ENCODE measurements around the gene EPHX1.

- TF ChIP-seq POLR2A (IDR thresholded peaks at IDR 0.05; ENCODE audit: extremely low read depth, insufficient read length), result no peak
- TF ChIP-seq, protein P1, sequence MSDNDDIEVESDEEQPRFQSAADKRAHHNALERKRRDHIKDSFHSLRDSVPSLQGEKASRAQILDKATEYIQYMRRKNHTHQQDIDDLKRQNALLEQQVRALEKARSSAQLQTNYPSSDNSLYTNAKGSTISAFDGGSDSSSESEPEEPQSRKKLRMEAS (IDR thresholded peaks at IDR 0.05; ENCODE audit: low read depth, low read length), result peak; percentile 81
Observed at GRCh38 chr1:225851805-225852204, 41.9 kb downstream of the EPHX1 start.

All from NB4 (cell line).